GM18517 (cell line): ENCODE results near the gene ZIC5.

ENCODE experiments used
- ATAC-seq: cut with Tn5 transposase; IDR thresholded peaks from one replicate; pipeline ENCODE4 v1.9.1; 2021; ENCODE audit warnings: mild to moderate bottlenecking, moderate library complexity; ENCODE audit not compliant: unreplicated experiment

Gene ZIC5

DNA sequence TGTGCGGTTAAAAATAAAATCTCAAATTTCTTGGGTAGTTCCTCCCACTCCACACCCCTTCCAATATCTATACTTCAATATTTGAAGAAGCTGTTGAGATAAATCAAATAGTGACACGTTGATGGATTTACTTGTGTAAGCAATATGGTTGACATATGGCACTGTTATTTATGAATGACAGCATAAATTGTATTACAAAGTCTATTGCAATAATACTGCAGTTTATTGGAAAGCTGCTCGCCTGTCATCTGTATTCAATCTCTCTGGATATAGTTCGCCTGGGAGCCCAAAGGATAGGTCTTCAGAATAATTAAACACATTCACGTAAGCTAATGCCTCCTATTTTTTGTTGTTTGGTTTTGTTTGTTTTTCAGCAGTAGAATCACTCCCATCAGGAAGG, 5.0 kb upstream of the ZIC5 start:
- no peak for ATAC-seq

DNA sequence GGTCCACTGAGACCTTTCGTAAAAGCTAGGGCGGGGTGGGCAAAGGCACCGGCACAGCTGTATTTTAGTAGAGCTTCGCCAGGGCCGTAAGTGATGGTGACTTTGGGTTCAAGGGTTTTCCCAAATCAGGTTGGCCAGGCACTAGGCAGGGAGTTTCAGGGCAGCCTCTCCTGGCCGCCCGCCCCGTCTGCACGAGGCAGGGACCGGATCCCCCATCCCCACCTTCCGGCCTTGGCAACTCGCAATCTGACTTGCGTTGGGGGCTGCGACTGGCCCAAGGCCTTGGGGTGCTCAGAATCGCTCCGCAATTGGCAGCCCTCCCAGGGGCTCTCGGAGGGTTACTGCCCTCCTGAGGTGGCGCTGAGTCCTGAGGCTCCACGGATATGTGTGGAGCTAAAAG, 4.1 kb upstream of the ZIC5 start:
- ATAC-seq, result no peak

GRCh38 chr13:99974939-99975561, 3.5 kb upstream of the ZIC5 start:
- ATAC-seq, result no peak

- no peak for ATAC-seq
Observed at GRCh38 chr13:99974296-99974938, 2.9 kb upstream of the ZIC5 start.

DNA sequence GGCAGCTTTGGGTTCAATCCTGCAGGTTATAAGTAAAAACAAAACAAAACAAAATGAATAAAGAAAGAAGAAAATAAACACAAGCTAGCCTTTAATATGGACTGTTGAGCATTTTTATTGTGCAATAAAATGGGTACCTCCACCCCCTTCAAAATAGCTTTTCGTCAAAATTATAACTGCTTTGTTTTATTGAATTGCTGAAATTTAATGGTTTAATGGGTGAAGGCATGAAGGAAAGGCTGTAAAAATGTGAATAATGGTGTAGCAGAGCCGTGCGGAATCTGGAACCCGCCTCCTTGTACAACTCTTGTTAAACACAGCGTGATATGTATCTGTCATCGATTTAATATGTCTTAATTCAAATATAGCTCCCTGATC, 2.2 kb upstream of the ZIC5 start:
- ATAC-seq, result no peak

- no peak for ATAC-seq
Observed at GRCh38 chr13:99973163-99973807, 1.7 kb upstream of the ZIC5 start.

GRCh38 chr13:99972190-99972731, 694 bp upstream of the ZIC5 start:
- ATAC-seq, result no peak

DNA sequence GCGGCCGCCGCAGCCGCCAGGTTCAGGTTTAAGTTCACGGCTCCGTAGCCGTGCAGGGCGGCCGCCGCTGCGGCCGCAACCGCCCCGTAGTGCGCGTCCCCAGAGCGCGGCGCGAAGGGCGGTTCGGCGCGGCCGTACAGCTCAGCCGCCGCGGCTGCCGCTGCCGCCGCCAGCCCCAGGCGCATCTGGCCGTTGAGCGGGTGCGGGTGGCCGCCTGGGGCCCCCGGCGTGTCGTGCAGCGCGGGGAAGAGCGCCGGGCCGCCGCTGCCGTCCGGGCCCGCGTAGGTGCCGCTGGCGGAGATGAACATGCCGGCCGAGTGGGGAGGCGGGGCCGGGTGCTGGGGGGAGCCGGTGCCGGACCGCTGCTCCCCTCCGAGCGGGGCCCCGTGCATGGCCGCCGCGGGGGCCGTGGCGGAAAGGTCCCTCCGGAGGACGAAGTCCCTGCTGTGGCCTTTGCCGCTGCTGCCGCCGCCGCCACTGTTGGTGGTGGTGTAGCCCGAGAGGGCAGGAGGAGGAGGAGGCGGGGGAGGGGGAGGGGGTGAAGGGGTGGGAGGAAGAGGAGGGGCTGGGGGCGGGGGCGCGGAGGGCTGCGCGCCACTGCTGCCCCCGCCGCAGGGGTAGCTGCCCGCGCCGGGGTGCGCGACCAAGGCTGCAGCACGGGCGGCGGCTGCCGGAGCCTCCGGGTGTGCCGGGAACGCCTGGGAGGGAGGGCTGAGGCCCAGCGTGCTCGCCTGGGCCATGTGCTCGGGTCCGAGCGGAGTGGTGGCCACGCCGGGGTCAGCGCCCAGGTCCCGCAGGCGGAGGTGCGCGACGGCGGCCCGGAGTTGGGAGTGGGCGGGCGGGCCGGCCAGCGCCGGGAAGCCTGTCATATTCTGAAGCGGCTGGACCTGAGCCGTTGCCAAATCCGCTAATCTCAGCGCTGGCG, 654 bp downstream of the ZIC5 start:
- no peak for ATAC-seq

- ATAC-seq, result no peak
Observed at GRCh38 chr13:99969919-99970650, 1.5 kb downstream of the ZIC5 start.

DNA sequence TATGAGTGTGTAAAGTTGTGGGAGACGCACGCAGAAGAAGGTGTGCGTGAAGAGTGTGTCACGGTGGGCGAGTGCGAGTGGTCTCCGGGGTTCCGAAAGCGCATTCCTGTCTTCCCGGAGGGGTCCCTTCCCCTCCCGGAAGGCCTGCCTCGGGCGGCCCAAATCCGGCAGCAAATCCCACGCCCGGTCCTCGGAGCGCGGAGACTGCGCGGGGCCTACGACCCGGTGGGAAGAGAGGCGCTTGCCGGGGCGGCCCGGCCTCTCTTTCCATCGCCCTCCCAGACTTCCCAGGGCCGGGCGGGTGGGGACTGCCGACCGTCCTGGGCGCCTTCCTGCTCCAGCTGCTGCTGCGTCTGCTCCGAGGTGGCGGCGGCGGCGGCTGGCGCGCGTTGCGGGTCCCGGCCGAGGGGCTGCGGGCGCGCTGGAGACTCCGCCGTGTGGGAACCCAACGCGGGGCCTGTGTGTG, 2.1 kb downstream of the ZIC5 start:
- no peak for ATAC-seq

DNA sequence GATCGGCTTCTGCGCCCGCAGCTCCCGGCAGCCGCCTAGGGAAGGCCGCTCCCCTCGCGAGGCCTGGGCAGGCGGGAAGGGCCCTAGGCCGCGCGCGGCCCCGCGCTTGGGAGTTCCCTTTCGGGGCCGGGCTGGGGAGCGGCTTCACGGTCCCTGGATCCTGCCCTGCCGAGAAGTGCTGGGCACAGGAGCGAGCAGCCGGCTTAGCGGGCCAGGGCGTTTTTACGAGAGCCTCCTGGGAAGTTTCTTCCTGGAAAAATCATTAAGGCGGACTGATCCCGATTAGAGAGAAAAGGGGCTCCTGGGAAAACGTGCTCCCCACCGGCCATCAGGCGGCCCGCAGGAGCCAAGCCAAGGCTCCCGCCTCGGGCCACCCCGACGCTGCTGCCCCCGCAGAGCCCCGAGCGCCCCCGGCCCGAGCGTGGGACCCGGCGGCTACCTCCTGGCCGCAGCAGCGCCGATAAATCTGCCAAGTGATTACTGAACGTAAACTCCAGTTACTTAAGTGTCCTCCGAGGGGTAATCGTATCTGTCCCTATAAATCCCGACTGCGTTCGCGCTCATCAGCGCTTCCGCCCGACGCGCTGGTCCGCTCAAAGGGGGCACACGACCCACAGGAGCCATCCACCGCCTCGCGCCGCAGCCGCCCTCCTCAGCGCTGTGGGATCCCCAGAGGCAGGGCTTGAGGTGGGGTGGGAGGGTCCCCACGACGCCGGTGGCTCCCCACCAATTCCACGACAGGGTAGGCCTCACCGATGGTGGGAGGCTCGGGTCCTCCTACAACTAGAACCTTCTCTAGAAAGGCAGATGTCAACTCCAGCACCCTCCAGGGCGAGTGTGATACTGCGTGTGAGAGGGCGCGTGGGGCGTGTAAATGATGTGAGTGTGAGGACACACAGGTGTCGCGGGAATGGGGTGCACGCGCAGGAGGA, 2.8 kb downstream of the ZIC5 start:
- ATAC-seq, result no peak

GRCh38 chr13:99967869-99968520, 3.6 kb downstream of the ZIC5 start:
- no peak for ATAC-seq

- ATAC-seq, result no peak
Observed at GRCh38 chr13:99967498-99967868, 4.1 kb downstream of the ZIC5 start.

- no peak for ATAC-seq
Observed at GRCh38 chr13:99966064-99966805, 5.3 kb downstream of the ZIC5 start.

DNA sequence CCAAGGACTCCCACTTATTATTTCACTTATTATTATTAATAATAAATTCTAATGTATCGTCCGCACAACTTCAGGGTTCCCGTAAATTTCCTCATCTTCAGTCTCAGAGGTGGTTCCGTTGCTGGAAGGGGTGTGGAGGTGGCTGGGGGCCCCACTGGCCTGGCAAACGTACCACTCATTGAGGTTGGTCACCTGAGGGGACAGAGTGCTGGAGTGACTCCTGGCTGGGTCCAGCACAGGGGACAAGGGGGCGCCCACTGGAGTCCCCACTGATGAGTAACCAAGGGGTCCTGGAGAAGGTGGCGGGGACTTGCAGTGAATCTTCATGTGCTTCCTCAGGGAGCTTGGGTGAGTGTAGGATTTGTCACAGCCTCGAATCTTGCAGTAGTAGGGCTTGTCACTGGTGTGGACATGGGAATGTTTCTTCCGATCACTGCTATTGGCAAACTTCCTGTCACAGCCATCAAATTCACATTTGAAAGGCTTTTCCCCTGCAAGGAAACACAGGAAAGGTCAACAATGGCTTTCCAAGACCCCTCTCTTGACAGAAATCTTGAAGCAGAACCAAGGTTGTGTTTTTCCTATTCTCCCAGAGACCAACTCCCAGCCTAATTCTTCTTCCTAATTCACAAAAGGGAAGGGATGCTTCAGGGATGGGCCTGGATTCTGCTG, 6.1 kb downstream of the ZIC5 start:
- no peak for ATAC-seq

- ATAC-seq, result no peak
Observed at GRCh38 chr13:99963816-99964339, 7.7 kb downstream of the ZIC5 start.

GRCh38 chr13:99962242-99962641, 9.3 kb downstream of the ZIC5 start:
- ATAC-seq, result no peak
